Muscle of leg (tissue), 11 donors: ENCODE results near the gene RNU5D-1. TPM values are rescaled to one million over a fixed set of nuclear protein-coding genes. Genes with fewer than 3 reads are reported as not detected.

Source experiments
- DNase-seq: peaks from one replicate; pipeline ENCODE4 v3.0.0; 2013
- H3K27ac ChIP-seq: one replicate; pipeline ENCODE4 v1.5.1; 2013; ENCODE audit warnings: mild to moderate bottlenecking, low read length, control low read depth
- H3K27me3 ChIP-seq: one replicate; pipeline ENCODE4 v1.6.1; 2013; ENCODE audit warnings: low read length; ENCODE audit not compliant: control insufficient read depth, insufficient read depth
- H3K36me3 ChIP-seq: one replicate; pipeline ENCODE4 v1.6.1; 2013; ENCODE audit warnings: low read length; ENCODE audit not compliant: control insufficient read depth, insufficient read depth
- H3K4me1 ChIP-seq: one replicate; pipeline ENCODE4 v1.6.1; 2013; ENCODE audit warnings: low read length; ENCODE audit not compliant: control insufficient read depth, insufficient read depth
- H3K4me3 ChIP-seq: one replicate; pipeline ENCODE4 v1.5.1; 2013; ENCODE audit warnings: low read length, control low read depth
- H3K9me3 ChIP-seq: replicated peaks from 2 replicates; pipeline ENCODE4 v1.6.1; 2013; ENCODE audit warnings: low read depth, low read length; ENCODE audit not compliant: control insufficient read depth
- WGBS: methylation state at CpG from one replicate; pipeline ENCODE4 v1.1.5; 2013; ENCODE audit warnings: missing lambda C conversion rate; ENCODE audit not compliant: insufficient coverage; 5-methylcytosine and 5-hydroxymethylcytosine counted together
- polyA plus RNA-seq, 8 donors: library from polyadenylated mRNA; unstranded; fragments of 120-200 nt; gene quantifications; one replicate each; pipeline versions ENCODE4 v1.2.1 to v1.2.3, GENCODE V29; 2013; ENCODE audit warnings: inconsistent platforms in 1 of 8, low replicate concordance in 1 of 8; ENCODE audit not compliant: insufficient read length in 8 of 8, insufficient read depth in 1 of 8
- total RNA-seq: library from RNA; stranded (reverse); fragments of 120-200 nt; gene quantifications from one replicate; pipeline ENCODE4 v1.2.4, GENCODE V29; 2013

Gene RNU5D-1
- total and polyA plus RNA-seq, 9 donors, result 1.5 TPM; not detected in 8

GRCh38 chr1:44718091-44718490 is 12.9 kb downstream of the RNU5D-1 start:
- WGBS, result 86% methylated on average over 6 of the region's 6 CpGs
- Histone ChIP-seq H3K4me3 (no peak overlapping the region), H3K9me3 (no peaks in the 10 kb centered on the region), H3K27me3 (no peaks in the 10 kb centered on the region), H3K27ac (no peak overlapping the region), H3K4me1 (no peaks in the 10 kb centered on the region), H3K36me3 (no peaks in the 10 kb centered on the region)
- no peak for DNase-seq

- no peak for DNase-seq
- H3K36me3 ChIP-seq, result no peaks in the 10 kb centered on the region
- no CpG with 5 or more reads among the region's 1 CpG for WGBS
- H3K4me3 ChIP-seq, result no peak overlapping the region
- no peaks in the 10 kb centered on the region for H3K4me1 ChIP-seq
- H3K9me3 ChIP-seq, result no peaks in the 10 kb centered on the region
- H3K27ac ChIP-seq, result no peak overlapping the region
- H3K27me3 ChIP-seq, result no peaks in the 10 kb centered on the region
These were observed 13.3 kb downstream of the RNU5D-1 start for GRCh38 chr1:44717653-44718052.

- Histone ChIP-seq H3K27me3 (no peaks in the 10 kb centered on the region), H3K27ac (no peak overlapping the region), H3K9me3 (no peaks in the 10 kb centered on the region), H3K36me3 (no peaks in the 10 kb centered on the region), H3K4me1 (no peaks in the 10 kb centered on the region), H3K4me3 (no peak overlapping the region)
- WGBS, result 78% methylated on average over 4 of the region's 4 CpGs
- DNase-seq, result no peak
These were observed 13.8 kb downstream of the RNU5D-1 start for GRCh38 chr1:44717156-44717555.

GRCh38 chr1:44714944-44715571 is 15.9 kb downstream of the RNU5D-1 start:
- 12% methylated on average over 6 of the region's 9 CpGs for WGBS
- DNase-seq, result peak; percentile 80

GRCh38 chr1:44714532-44714931 is 16.4 kb downstream of the RNU5D-1 start:
- Histone ChIP-seq H3K27me3 (peaks cover 2% of the 10 kb centered on the region), H3K4me3 (no peak overlapping the region), H3K36me3 (no peaks in the 10 kb centered on the region), H3K9me3 (no peaks in the 10 kb centered on the region), H3K27ac (no peak overlapping the region), H3K4me1 (no peaks in the 10 kb centered on the region)
- no peak for DNase-seq
- WGBS, result 93% methylated on average over 6 of the region's 7 CpGs

More at GRCh38 chr1:44714944-44715571, 15.9 kb downstream of the RNU5D-1 start:
- H3K36me3 ChIP-seq, result no peaks in the 10 kb centered on the region
- H3K9me3 ChIP-seq, result no peaks in the 10 kb centered on the region
- H3K4me3 ChIP-seq, result no peak overlapping the region
- H3K4me1 ChIP-seq, result no peaks in the 10 kb centered on the region
- H3K27ac ChIP-seq, result no peak overlapping the region
- peaks cover 2% of the 10 kb centered on the region for H3K27me3 ChIP-seq

- H3K9me3 ChIP-seq, result no peaks in the 10 kb centered on the region
- H3K36me3 ChIP-seq, result no peaks in the 10 kb centered on the region
- no peak overlapping the region for H3K4me3 ChIP-seq
- peaks cover 5% of the 10 kb centered on the region for H3K27me3 ChIP-seq
- H3K27ac ChIP-seq, result no peak overlapping the region
- H3K4me1 ChIP-seq, result no peaks in the 10 kb centered on the region
- DNase-seq, result no peak
- WGBS, result 31% methylated on average over 3 of the region's 6 CpGs
These were observed 17.6 kb downstream of the RNU5D-1 start for GRCh38 chr1:44713321-44713781.

GRCh38 chr1:44707959-44708831 is 22.8 kb downstream of the RNU5D-1 start:
- peaks cover 6% of the 10 kb centered on the region for H3K27me3 ChIP-seq
- peak; percentile 68 for DNase-seq
- H3K4me1 ChIP-seq, result no peaks in the 10 kb centered on the region
- no peak overlapping the region for H3K27ac ChIP-seq
- 46% methylated on average over 11 of the region's 15 CpGs for WGBS
- H3K9me3 ChIP-seq, result no peaks in the 10 kb centered on the region
- H3K36me3 ChIP-seq, result no peaks in the 10 kb centered on the region
- no peak overlapping the region for H3K4me3 ChIP-seq

GRCh38 chr1:44707112-44707881 is 23.7 kb downstream of the RNU5D-1 start:
- Histone ChIP-seq H3K9me3 (no peaks in the 10 kb centered on the region), H3K27me3 (peaks cover 6% of the 10 kb centered on the region), H3K4me3 (no peak overlapping the region), H3K27ac (no peak overlapping the region), H3K4me1 (no peaks in the 10 kb centered on the region), H3K36me3 (no peaks in the 10 kb centered on the region)
- no peak for DNase-seq
- 92% methylated on average over 3 of the region's 6 CpGs for WGBS

- Histone ChIP-seq H3K4me3 (no peak overlapping the region), H3K36me3 (no peaks in the 10 kb centered on the region), H3K4me1 (no peaks in the 10 kb centered on the region), H3K9me3 (no peaks in the 10 kb centered on the region), H3K27ac (no peak overlapping the region), H3K27me3 (peaks cover 3% of the 10 kb centered on the region)
- no peak for DNase-seq
- WGBS, result 77% methylated on average over 2 of the region's 2 CpGs
These were observed 25.0 kb downstream of the RNU5D-1 start for GRCh38 chr1:44705938-44706337.

- H3K36me3 ChIP-seq, result no peaks in the 10 kb centered on the region
- H3K27me3 ChIP-seq, result peaks cover 3% of the 10 kb centered on the region
- WGBS, result 50% methylated on average over 3 of the region's 6 CpGs
- no peaks in the 10 kb centered on the region for H3K4me1 ChIP-seq
- H3K9me3 ChIP-seq, result no peaks in the 10 kb centered on the region
- no peak overlapping the region for H3K4me3 ChIP-seq
- DNase-seq, result no peak
- H3K27ac ChIP-seq, result no peak overlapping the region
These were observed 25.5 kb downstream of the RNU5D-1 start for GRCh38 chr1:44705470-44705869.
